Trophoblast cell (in vitro differentiated cells and primary cell): ENCODE results near the gene KRT86.

Source experiments
- DNase-seq, 2 donors: peaks; one replicate each; pipeline ENCODE4 v3.0.0-alpha.2; 2016
- H2AFZ ChIP-seq: 2 replicates; pipeline ENCODE4 v1.6.1; 2013; ENCODE audit warnings: low read length, moderate library complexity, mild to moderate bottlenecking; ENCODE audit not compliant: insufficient read depth, poor library complexity
- H2AK5ac ChIP-seq: 2 replicates; pipeline ENCODE4 v1.6.1; 2013; ENCODE audit warnings: mild to moderate bottlenecking, low read length
- H2BK120ac ChIP-seq: 2 replicates; pipeline ENCODE4 v1.6.1; 2013; ENCODE audit warnings: low read length, mild to moderate bottlenecking, moderate library complexity; ENCODE audit not compliant: insufficient read depth, poor library complexity
- H2BK12ac ChIP-seq: 2 replicates; pipeline ENCODE4 v1.6.1; 2013; ENCODE audit warnings: mild to moderate bottlenecking, low read length, moderate library complexity
- H2BK5ac ChIP-seq: 2 replicates; pipeline ENCODE4 v1.6.1; 2013; ENCODE audit warnings: low read length, low read depth, moderate library complexity, mild to moderate bottlenecking; ENCODE audit not compliant: poor library complexity
- H3K14ac ChIP-seq: 2 replicates; pipeline ENCODE4 v1.6.1; 2013; ENCODE audit warnings: mild to moderate bottlenecking, low read length
- H3K18ac ChIP-seq: 2 replicates; pipeline ENCODE4 v1.6.1; 2013; ENCODE audit warnings: mild to moderate bottlenecking, low read length
- H3K23ac ChIP-seq: 2 replicates; pipeline ENCODE4 v1.6.1; 2013; ENCODE audit warnings: low read length
- H3K27ac ChIP-seq: 2 replicates; pipeline ENCODE4 v1.5.1; 2013; ENCODE audit warnings: low read depth, mild to moderate bottlenecking, inconsistent platforms, low read length, moderate library complexity
- H3K27me3 ChIP-seq: 2 replicates; pipeline ENCODE4 v1.6.1; 2013; ENCODE audit warnings: inconsistent platforms, mild to moderate bottlenecking, low read length, moderate library complexity; ENCODE audit not compliant: insufficient read depth
- H3K36me3 ChIP-seq, 2 experiments: 1 replicate in 1 of 2; 2 replicates in 1 of 2; pipeline ENCODE4 v1.6.1; 2013; ENCODE audit warnings: low read length in 2 of 2, mild to moderate bottlenecking in 2 of 2, moderate library complexity in 1 of 2; ENCODE audit not compliant: insufficient read depth in 2 of 2, control insufficient read depth in 1 of 2
- H3K4ac ChIP-seq: 2 replicates; pipeline ENCODE4 v1.6.1; 2013; ENCODE audit warnings: low read depth, mild to moderate bottlenecking, low read length, moderate library complexity
- H3K4me1 ChIP-seq, 2 experiments: 1 replicate in 1 of 2; 2 replicates in 1 of 2; pipeline ENCODE4 v1.6.1; 2013; ENCODE audit warnings: low read length in 2 of 2, mild to moderate bottlenecking in 2 of 2, moderate library complexity in 1 of 2; ENCODE audit not compliant: insufficient read depth in 2 of 2, control insufficient read depth in 1 of 2
- H3K4me2 ChIP-seq: 2 replicates; pipeline ENCODE4 v1.6.1; 2013; ENCODE audit warnings: inconsistent platforms, mild to moderate bottlenecking, low read length, moderate library complexity
- H3K4me3 ChIP-seq: 2 replicates; pipeline ENCODE4 v1.5.1; 2013; ENCODE audit warnings: mild to moderate bottlenecking, low read depth, low read length, inconsistent platforms
- H3K79me1 ChIP-seq: one replicate; pipeline ENCODE4 v1.6.1; 2013; ENCODE audit warnings: low read length
- H3K79me2 ChIP-seq: 2 replicates; pipeline ENCODE4 v1.6.1; 2013; ENCODE audit warnings: low read length, mild to moderate bottlenecking; ENCODE audit not compliant: control insufficient read depth, insufficient read depth, poor library complexity
- H3K9ac ChIP-seq: 2 replicates; pipeline ENCODE4 v1.6.1; 2013; ENCODE audit warnings: mild to moderate bottlenecking, low read length
- H3K9me3 ChIP-seq: 2 replicates; pipeline ENCODE4 v1.6.1; 2013; ENCODE audit warnings: low read depth, mild to moderate bottlenecking, control low read depth, inconsistent platforms, low read length; ENCODE audit not compliant: insufficient read depth
- H4K12ac ChIP-seq: 2 replicates; pipeline ENCODE4 v1.6.1; 2013; ENCODE audit warnings: low read depth, mild to moderate bottlenecking, low read length, moderate library complexity
- H4K8ac ChIP-seq: 2 replicates; pipeline ENCODE4 v1.6.1; 2013; ENCODE audit warnings: low read depth, mild to moderate bottlenecking, low read length, moderate library complexity
- H4K91ac ChIP-seq: one replicate; pipeline ENCODE4 v1.6.1; 2013; ENCODE audit warnings: low read depth, mild to moderate bottlenecking, low read length, moderate library complexity
- WGBS: extraction: QIAGEN DNeasy Blood & Tissue Kit; methylation state at CpG from one replicate; pipeline ENCODE4 v1.1.7; 2013; ENCODE audit warnings: missing lambda C conversion rate; ENCODE audit not compliant: insufficient read length, insufficient coverage; ENCODE audit errors: extremely low coverage; 5-methylcytosine and 5-hydroxymethylcytosine counted together

KRT86 gene

GRCh38 chr12:52231305-52232202 lies 42.9 kb upstream of the KRT86 start:
- H3K27ac ChIP-seq = peak overlapping the region; percentile 92
- H3K9me3 ChIP-seq = no peaks in the 10 kb centered on the region
- peak overlapping the region; percentile 4 for H4K12ac ChIP-seq
- peak overlapping the region; percentile 65 for H4K8ac ChIP-seq
- peak overlapping the region; percentile 46 for H2AFZ ChIP-seq
- WGBS = no CpG with 5 or more reads among the region's 16 CpGs
- H3K4me2 ChIP-seq = peak overlapping the region; percentile 81
- H2BK120ac ChIP-seq = peak overlapping the region; percentile 73
- peaks cover 53 to 59% of the 10 kb centered on the region in 2 experiments for H3K4me1 ChIP-seq
- peaks cover 19% of the 10 kb centered on the region in 2 experiments for H3K36me3 ChIP-seq
- H3K4me3 ChIP-seq = no peak overlapping the region
- no peak overlapping the region for H3K9ac ChIP-seq
- no peak overlapping the region for H3K23ac ChIP-seq
- H2AK5ac ChIP-seq = peak overlapping the region; percentile 26
- H2BK12ac ChIP-seq = peak overlapping the region; percentile 58
- H3K4ac ChIP-seq = peak overlapping the region; percentile 51
- peaks cover 26% of the 10 kb centered on the region for H3K79me2 ChIP-seq
- no peaks in the 10 kb centered on the region for H3K27me3 ChIP-seq
- peak overlapping the region; percentile 32 for H3K18ac ChIP-seq
- peaks cover 48% of the 10 kb centered on the region for H3K79me1 ChIP-seq
- peak overlapping the region; percentile 78 for H3K14ac ChIP-seq
- H4K91ac ChIP-seq = peak overlapping the region; percentile 88
- peak overlapping the region; percentile 86 for H2BK5ac ChIP-seq
- peak; percentile 90 to 92 for DNase-seq

GRCh38 chr12:52232203-52232673 lies 42.2 kb upstream of the KRT86 start:
- Histone ChIP-seq H3K9me3 (no peaks in the 10 kb centered on the region), H3K4me2 (peak overlapping the region; percentile 81), H2AK5ac (peak overlapping the region; percentile 31), H3K27ac (peak overlapping the region; percentile 92), H3K18ac (peak overlapping the region; percentile 73), H2BK5ac (peak overlapping the region; percentile 86), H3K9ac (peak overlapping the region; percentile 64), H3K79me2 (peaks cover 26% of the 10 kb centered on the region), H3K27me3 (no peaks in the 10 kb centered on the region), H3K4me1 (peaks cover 55 to 63% of the 10 kb centered on the region in 2 experiments), H4K8ac (peak overlapping the region; percentile 65), H3K14ac (peak overlapping the region; percentile 78), H2BK12ac (peak overlapping the region; percentile 78), H3K79me1 (peaks cover 48% of the 10 kb centered on the region), H3K36me3 (peaks cover 25 to 26% of the 10 kb centered on the region in 2 experiments), H4K91ac (peak overlapping the region; percentile 88), H2BK120ac (peak overlapping the region; percentile 73), H3K4ac (peak overlapping the region; percentile 51), H3K23ac (no peak overlapping the region), H2AFZ (peak overlapping the region; percentile 46), H4K12ac (peak overlapping the region; percentile 15), H3K4me3 (peak overlapping the region; percentile 64)
- WGBS = no CpG with 5 or more reads among the region's 12 CpGs
- peak in 1 of 2 donors; percentile 92 for DNase-seq

GRCh38 chr12:52232674-52233461 lies 41.6 kb upstream of the KRT86 start, which contains the start of gene KRT7:
TSS of gene KRT7 (plus strand) at chr12:52233243. CDS start at chr12:52233297, 54 bp downstream.
- peak within 1 kb of the TSS; percentile 86 for H3K4ac ChIP-seq
- H3K23ac ChIP-seq = no peak within 1 kb of the TSS
- peak within 1 kb of the TSS; percentile 86 for H3K18ac ChIP-seq
- peak; percentile 86 to 87 for DNase-seq
- H2AFZ ChIP-seq = peak within 1 kb of the TSS; percentile 46
- peak within 1 kb of the TSS; percentile 81 for H3K4me2 ChIP-seq
- H4K91ac ChIP-seq = peak within 1 kb of the TSS; percentile 88
- no peaks in the 10 kb centered on the region for H3K9me3 ChIP-seq
- H3K79me1 ChIP-seq = peaks cover 48% of the 10 kb centered on the region
- H2AK5ac ChIP-seq = peak within 1 kb of the TSS; percentile 31
- H3K36me3 ChIP-seq = peaks cover 31 to 32% of the 10 kb centered on the region in 2 experiments
- peak within 1 kb of the TSS; percentile 86 for H2BK5ac ChIP-seq
- no peaks in the 10 kb centered on the region for H3K27me3 ChIP-seq
- H4K8ac ChIP-seq = peak within 1 kb of the TSS; percentile 83
- H3K4me3 ChIP-seq = peak within 1 kb of the TSS; percentile 75
- H4K12ac ChIP-seq = peak within 1 kb of the TSS; percentile 45
- H3K9ac ChIP-seq = peak within 1 kb of the TSS; percentile 78
- peaks cover 55 to 63% of the 10 kb centered on the region in 2 experiments for H3K4me1 ChIP-seq
- H3K14ac ChIP-seq = peak within 1 kb of the TSS; percentile 88
- peaks cover 26% of the 10 kb centered on the region for H3K79me2 ChIP-seq
- no CpG with 5 or more reads among the region's 58 CpGs for WGBS
- H2BK12ac ChIP-seq = peak within 1 kb of the TSS; percentile 78
- peak within 1 kb of the TSS; percentile 73 for H2BK120ac ChIP-seq
- peak within 1 kb of the TSS; percentile 92 for H3K27ac ChIP-seq
